Measurements from ENCODE around the gene RGS6. TPM values are rescaled to one million over a fixed set of nuclear protein-coding genes. Genes with fewer than 3 reads are reported as not detected.

The RGS6 gene
- total and polyA plus RNA-seq, 2 of the 4 experiments (the other 2 are of a cell fraction), result not detected

- Histone ChIP-seq H2AK5ac (ENCODE audit: low read depth, low read length) (no peak overlapping the region), H3K23ac (ENCODE audit: low read depth, low read length) (no peak overlapping the region), H4K5ac (ENCODE audit: low read depth, low read length) (no peak overlapping the region), H3K56ac (ENCODE audit: extremely low read depth, insufficient read depth, low read length) (no peak overlapping the region), H3K9me1 (ENCODE audit: insufficient read depth, low read length) (no peaks in the 10 kb centered on the region), H3K4me2 (ENCODE audit: low read depth, low read length) (no peak overlapping the region), H4K20me1 (ENCODE audit: insufficient read depth, low read length) (no peaks in the 10 kb centered on the region), H2BK20ac (ENCODE audit: low read depth, low read length) (no peak overlapping the region), H3K9ac (ENCODE audit: low read depth, low read length) (no peak overlapping the region), H2BK120ac (ENCODE audit: low read depth, low read length) (no peak overlapping the region), H3K36me3 (ENCODE audit: control insufficient read depth, insufficient read depth, low read length) (no peaks in the 10 kb centered on the region), H2BK15ac (ENCODE audit: low read depth, low read length) (no peak overlapping the region), H3K27ac (ENCODE audit: insufficient read depth, low read length) (no peak overlapping the region), H2BK5ac (ENCODE audit: low read depth, low read length, poor library complexity, severe bottlenecking) (no peak overlapping the region), H3K79me1 (ENCODE audit: low read depth in 1 of 2, low read length in 2 of 2) (no peaks in the 10 kb centered on the region), H3K18ac (ENCODE audit: low read depth, low read length) (no peak overlapping the region), H2AK9ac (replicated peaks; ENCODE audit: low read depth, low read length, poor library complexity) (no peak overlapping the region), H3K9me3 (ENCODE audit: control insufficient read depth, insufficient read depth, low read length) (no peaks in the 10 kb centered on the region), H4K91ac (ENCODE audit: insufficient read depth, low read depth, low read length) (no peak overlapping the region), H3K4me1 (ENCODE audit: control insufficient read depth, insufficient read depth, low read length) (no peaks in the 10 kb centered on the region), H2AFZ (replicated peaks; ENCODE audit: low read length, poor library complexity) (no peak overlapping the region), H3K14ac (replicated peaks; ENCODE audit: low read depth, low read length) (no peak overlapping the region), H3K4me3 (ENCODE audit: insufficient read depth, low read depth, low read length) (no peak overlapping the region), H3K27me3 (ENCODE audit: control insufficient read depth, insufficient read depth, low read length) (no peaks in the 10 kb centered on the region), H4K8ac (ENCODE audit: low read depth in 2 of 2, low read length in 2 of 2) (no peak overlapping the region), H3K4ac (ENCODE audit: low read depth, low read length) (no peak overlapping the region)
- CTCF ChIA-PET, result no interaction called here
- DNase-seq (no peak), ATAC-seq (ENCODE audit: low read depth) (no peak)
- TF ChIP-seq POLR2A (IDR thresholded peaks at IDR 0.05; ENCODE audit: low read depth, low read length) (no peak), NFE2L2 (IDR thresholded peaks at IDR 0.05; ENCODE audit: low read depth, low read length) (no peak), RFX5 (IDR thresholded peaks at IDR 0.05; ENCODE audit: low read depth, low read length) (no peak), MXI1 (IDR thresholded peaks at IDR 0.05; ENCODE audit: borderline replicate concordance, low read depth, low read length) (no peak), CHD1 (IDR thresholded peaks at IDR 0.05; ENCODE audit: low read depth, low read length) (no peak), CEBPB (IDR thresholded peaks at IDR 0.05; ENCODE audit: low read depth, low read length) (no peak), SMC3 (IDR thresholded peaks at IDR 0.05; ENCODE audit: low read depth, low read length) (no peak), FOS (IDR thresholded peaks at IDR 0.05; ENCODE audit: low read depth, low read length) (no peak), USF2 (IDR thresholded peaks at IDR 0.05; ENCODE audit: low read depth, low read length) (no peak), RAD21 (IDR thresholded peaks at IDR 0.05; ENCODE audit: low read length) (no peak), MAZ (IDR thresholded peaks at IDR 0.05; ENCODE audit: borderline replicate concordance, low read depth, low read length) (no peak)
- dilution Hi-C loops (cut with HindIII; ENCODE audit: low sequenced_read_pairs, unreplicated experiment) (no loop called here), in situ Hi-C loops (cut with MboI; ENCODE audit: low sequenced_read_pairs) (no loop called here), intact Hi-C loops (cut with micrococcal nuclease) (no loop called here)
- POLR2A ChIA-PET (ENCODE audit: unreplicated experiment), result no interaction called here
- no TSS peak for BruUV-seq (replicated peaks)
These were observed 436.9 kb downstream of the RGS6 start for GRCh38 chr14:72369106-72369505.
